Dendritic cell treated with granulocyte-macrophage colony-stimulating factor and Interleukin-4, amounts not matched to agents 40 ng/mL and 50 ng/mL, for 4 days (primary cell): ENCODE results near the gene EPB41L1.

Source experiments
- H3K27ac Mint-ChIP-seq: one replicate; pipeline ENCODE4 v1.8.0; 2022; ENCODE audit warnings: mild to moderate bottlenecking, mixed read lengths
- H3K27me3 Mint-ChIP-seq: one replicate; pipeline ENCODE4 v1.8.0; 2022; ENCODE audit warnings: mild to moderate bottlenecking, mixed read lengths
- H3K36me3 Mint-ChIP-seq: one replicate; pipeline ENCODE4 v1.8.0; 2022; ENCODE audit warnings: low read depth, mixed read lengths
- H3K4me1 Mint-ChIP-seq: one replicate; pipeline ENCODE4 v1.8.0; 2022; ENCODE audit warnings: low read depth, mixed read lengths
- H3K4me3 Mint-ChIP-seq: one replicate; pipeline ENCODE4 v1.8.0; 2022; ENCODE audit warnings: mild to moderate bottlenecking, moderate library complexity, mixed read lengths
- H3K9me3 Mint-ChIP-seq: one replicate; pipeline ENCODE4 v1.8.0; 2022; ENCODE audit warnings: mixed read lengths
- intact Hi-C: fragments of 100-400 bp; cut with micrococcal nuclease; formaldehyde crosslinking; loops from one replicate; pipeline ENCODE4 v1.15.0; 2022

Gene EPB41L1

GRCh38 chr20:36154700-36155628 is at the start of gene EPB41L1:
TSS of gene EPB41L1 (plus strand) at chr20:36154740. CDS start at chr20:36173778, 19,038 bp downstream.
- Mint-ChIP-seq H3K9me3 (no peaks in the 10 kb centered on the region), H3K4me3 (peak within 1 kb of the TSS; percentile 62), H3K27me3 (peaks cover 56% of the 10 kb centered on the region), H3K36me3 (no peaks in the 10 kb centered on the region), H3K27ac (no peak within 1 kb of the TSS), H3K4me1 (peaks cover 10% of the 10 kb centered on the region)
- intact Hi-C loops, result no loop called here

GRCh38 chr20:36104856-36105255 is 49.7 kb upstream of the EPB41L1 start:
- intact Hi-C loops, result no loop called here
- peaks cover 5% of the 10 kb centered on the region for H3K27me3 Mint-ChIP-seq
- H3K9me3 Mint-ChIP-seq, result no peaks in the 10 kb centered on the region
- no peak overlapping the region for H3K4me3 Mint-ChIP-seq
- peak overlapping the region; percentile 21 for H3K27ac Mint-ChIP-seq
- peaks cover 38% of the 10 kb centered on the region for H3K4me1 Mint-ChIP-seq
- no peaks in the 10 kb centered on the region for H3K36me3 Mint-ChIP-seq

- Mint-ChIP-seq H3K4me3 (no peak overlapping the region), H3K27ac (no peak overlapping the region), H3K27me3 (peaks cover 5% of the 10 kb centered on the region), H3K36me3 (no peaks in the 10 kb centered on the region), H3K4me1 (peaks cover 39% of the 10 kb centered on the region), H3K9me3 (no peaks in the 10 kb centered on the region)
- intact Hi-C loops, result no loop called here
These were observed 48.8 kb upstream of the EPB41L1 start for GRCh38 chr20:36105711-36106226.

GRCh38 chr20:36106606-36107005 is 47.9 kb upstream of the EPB41L1 start:
- intact Hi-C loops, result no loop called here
- Mint-ChIP-seq H3K4me3 (no peak overlapping the region), H3K27me3 (peaks cover 5% of the 10 kb centered on the region), H3K27ac (no peak overlapping the region), H3K4me1 (peaks cover 40% of the 10 kb centered on the region), H3K9me3 (no peaks in the 10 kb centered on the region), H3K36me3 (no peaks in the 10 kb centered on the region)

- H3K4me3 Mint-ChIP-seq, result no peak overlapping the region
- intact Hi-C loops, result no loop called here
- H3K27ac Mint-ChIP-seq, result no peak overlapping the region
- peaks cover 46% of the 10 kb centered on the region for H3K4me1 Mint-ChIP-seq
- peaks cover 8% of the 10 kb centered on the region for H3K27me3 Mint-ChIP-seq
- H3K36me3 Mint-ChIP-seq, result no peaks in the 10 kb centered on the region
- no peaks in the 10 kb centered on the region for H3K9me3 Mint-ChIP-seq
These were observed 46.7 kb upstream of the EPB41L1 start for GRCh38 chr20:36107881-36108280.

- Mint-ChIP-seq H3K4me3 (no peak overlapping the region), H3K27ac (peak overlapping the region; percentile 43), H3K27me3 (peaks cover 10% of the 10 kb centered on the region), H3K4me1 (peaks cover 48% of the 10 kb centered on the region), H3K36me3 (no peaks in the 10 kb centered on the region), H3K9me3 (no peaks in the 10 kb centered on the region)
- intact Hi-C loops, result no loop called here
These were observed 45.1 kb upstream of the EPB41L1 start for GRCh38 chr20:36109251-36109947.

GRCh38 chr20:36110994-36111393 is 43.5 kb upstream of the EPB41L1 start:
- intact Hi-C loops, result no loop called here
- H3K36me3 Mint-ChIP-seq, result no peaks in the 10 kb centered on the region
- no peaks in the 10 kb centered on the region for H3K9me3 Mint-ChIP-seq
- H3K4me1 Mint-ChIP-seq, result peaks cover 54% of the 10 kb centered on the region
- H3K4me3 Mint-ChIP-seq, result no peak overlapping the region
- H3K27ac Mint-ChIP-seq, result peak overlapping the region; percentile 45
- H3K27me3 Mint-ChIP-seq, result peaks cover 10% of the 10 kb centered on the region

GRCh38 chr20:36112112-36112511 is 42.4 kb upstream of the EPB41L1 start:
- H3K4me1 Mint-ChIP-seq, result peaks cover 65% of the 10 kb centered on the region
- intact Hi-C loops, result no loop called here
- H3K9me3 Mint-ChIP-seq, result no peaks in the 10 kb centered on the region
- H3K4me3 Mint-ChIP-seq, result no peak overlapping the region
- peaks cover 10% of the 10 kb centered on the region for H3K27me3 Mint-ChIP-seq
- peak overlapping the region; percentile 93 for H3K27ac Mint-ChIP-seq
- H3K36me3 Mint-ChIP-seq, result no peaks in the 10 kb centered on the region

GRCh38 chr20:36113036-36113435 is 41.5 kb upstream of the EPB41L1 start:
- no peaks in the 10 kb centered on the region for H3K9me3 Mint-ChIP-seq
- H3K36me3 Mint-ChIP-seq, result no peaks in the 10 kb centered on the region
- H3K4me3 Mint-ChIP-seq, result no peak overlapping the region
- peaks cover 74% of the 10 kb centered on the region for H3K4me1 Mint-ChIP-seq
- peaks cover 10% of the 10 kb centered on the region for H3K27me3 Mint-ChIP-seq
- intact Hi-C loops, result no loop called here
- peak overlapping the region; percentile 93 for H3K27ac Mint-ChIP-seq

- H3K4me1 Mint-ChIP-seq, result peaks cover 77% of the 10 kb centered on the region
- intact Hi-C loops, result no loop called here
- no peaks in the 10 kb centered on the region for H3K9me3 Mint-ChIP-seq
- peak overlapping the region; percentile 44 for H3K4me3 Mint-ChIP-seq
- peaks cover 11% of the 10 kb centered on the region for H3K27me3 Mint-ChIP-seq
- peak overlapping the region; percentile 93 for H3K27ac Mint-ChIP-seq
- no peaks in the 10 kb centered on the region for H3K36me3 Mint-ChIP-seq
These were observed 40.8 kb upstream of the EPB41L1 start for GRCh38 chr20:36113566-36114250.

- Mint-ChIP-seq H3K27ac (peak overlapping the region; percentile 93), H3K4me1 (peaks cover 83% of the 10 kb centered on the region), H3K27me3 (peaks cover 20% of the 10 kb centered on the region), H3K9me3 (no peaks in the 10 kb centered on the region), H3K36me3 (no peaks in the 10 kb centered on the region), H3K4me3 (no peak overlapping the region)
- intact Hi-C loops, result no loop called here
These were observed 39.8 kb upstream of the EPB41L1 start for GRCh38 chr20:36114707-36115106.

- intact Hi-C loops, result no loop called here
- Mint-ChIP-seq H3K9me3 (no peaks in the 10 kb centered on the region), H3K27me3 (peaks cover 22% of the 10 kb centered on the region), H3K4me1 (peaks cover 74% of the 10 kb centered on the region), H3K27ac (peak overlapping the region; percentile 62), H3K4me3 (no peak overlapping the region), H3K36me3 (no peaks in the 10 kb centered on the region)
These were observed 38.6 kb upstream of the EPB41L1 start for GRCh38 chr20:36115925-36116324.

- peaks cover 67% of the 10 kb centered on the region for H3K4me1 Mint-ChIP-seq
- H3K4me3 Mint-ChIP-seq, result no peak overlapping the region
- intact Hi-C loops, result no loop called here
- H3K36me3 Mint-ChIP-seq, result no peaks in the 10 kb centered on the region
- H3K27ac Mint-ChIP-seq, result peak overlapping the region; percentile 62
- H3K27me3 Mint-ChIP-seq, result peaks cover 22% of the 10 kb centered on the region
- no peaks in the 10 kb centered on the region for H3K9me3 Mint-ChIP-seq
These were observed 37.6 kb upstream of the EPB41L1 start for GRCh38 chr20:36116807-36117441.
